ENCODE measurements around the gene A2ML1. TPM values are rescaled to one million over a fixed set of nuclear protein-coding genes. Genes with fewer than 3 reads are reported as not detected.
A peak's percentile ranks its signal among the peaks of the same experiment; 100 is the strongest.
"Not testable (repeated sequence)": the region's sequence is repeated elsewhere in the genome, so short reads cannot be mapped to it uniquely, and the experiment has no call there.

The A2ML1 gene
- total and polyA plus RNA-seq, 7 experiments from 2014 or later = not detected

- Mint-ChIP-seq H3K4me1 (no peaks in the 10 kb centered on the region), H3K4me3 (no peak overlapping the region), H3K36me3 (no peaks in the 10 kb centered on the region), H3K27me3 (peaks cover 0 to 11% (median 3%) of the 10 kb centered on the region in 5 donors), H3K27ac (no peak overlapping the region), H3K9me3 (peaks cover 0 to 1% (median 0%) of the 10 kb centered on the region in 11 donors)
- CTCF ChIA-PET = no interaction called here
- no peak for ATAC-seq
- H3K4me3 ChIP-seq (ENCODE audit: low read length) = no peak overlapping the region
- no peaks in the 10 kb centered on the region for H3K36me3 ChIP-seq (ENCODE audit: control insufficient read depth in 2 of 3, insufficient read depth in 3 of 3, low read length in 3 of 3)
- H3K27ac ChIP-seq (ENCODE audit: low read depth, low read length) = no peak overlapping the region
- intact Hi-C loops (cut with micrococcal nuclease) = no loop called here
- no peak for DNase-seq
- no peaks in the 10 kb centered on the region for H3K27me3 ChIP-seq (ENCODE audit: control insufficient read depth in 2 of 2, insufficient read depth in 2 of 2, low read length in 2 of 2)
- POLR2A ChIA-PET = interaction anchor here (0.6 kb wide), 1 partner anchor 299 kb away, joined by 3 read pairs; no protein-coding TSS in a partner anchor
- no peaks in the 10 kb centered on the region for H3K4me1 ChIP-seq (ENCODE audit: control insufficient read depth in 2 of 2, insufficient read depth in 2 of 2, low read length in 2 of 2)
- no peaks in the 10 kb centered on the region for H3K9me3 ChIP-seq (ENCODE audit: control insufficient read depth in 2 of 3, low read length in 3 of 3)
Measured at GRCh38 chr12:8846305-8846704, 23.9 kb downstream of the A2ML1 start.

- Mint-ChIP-seq H3K9me3 (peaks cover 0 to 1% (median 0%) of the 10 kb centered on the region in 11 donors), H3K36me3 (no peaks in the 10 kb centered on the region), H3K4me3 (no peak overlapping the region), H3K27me3 (peaks cover 0 to 11% (median 3%) of the 10 kb centered on the region in 5 donors), H3K27ac (no peak overlapping the region), H3K4me1 (no peaks in the 10 kb centered on the region)
- ChIA-PET CTCF (interaction anchor here (0.6 kb wide), 1 partner anchor 1257 kb away, joined by 4 read pairs; no protein-coding TSS in a partner anchor), POLR2A (no interaction called here)
- Histone ChIP-seq H3K9me3 (ENCODE audit: control insufficient read depth in 2 of 3, low read length in 3 of 3) (no peaks in the 10 kb centered on the region), H3K27ac (ENCODE audit: low read depth, low read length) (no peak overlapping the region), H3K4me1 (ENCODE audit: control insufficient read depth in 2 of 2, insufficient read depth in 2 of 2, low read length in 2 of 2) (no peaks in the 10 kb centered on the region), H3K4me3 (ENCODE audit: low read length) (no peak overlapping the region), H3K27me3 (ENCODE audit: control insufficient read depth in 2 of 2, insufficient read depth in 2 of 2, low read length in 2 of 2) (no peaks in the 10 kb centered on the region), H3K36me3 (ENCODE audit: control insufficient read depth in 2 of 3, insufficient read depth in 3 of 3, low read length in 3 of 3) (no peaks in the 10 kb centered on the region)
- intact Hi-C loops (cut with micrococcal nuclease) = no loop called here
- no peak for ATAC-seq
- DNase-seq = no peak
Measured at GRCh38 chr12:8847435-8847834, 25.0 kb downstream of the A2ML1 start.

GRCh38 chr12:8849876-8850275, 27.5 kb downstream of the A2ML1 start:
- DNase-seq (no peak), ATAC-seq (peak; percentile 32)
- ChIA-PET CTCF (no interaction called here), POLR2A (no interaction called here)
- Histone ChIP-seq H3K4me3 (ENCODE audit: low read length) (no peak overlapping the region), H3K4me1 (ENCODE audit: control insufficient read depth in 2 of 2, insufficient read depth in 2 of 2, low read length in 2 of 2) (no peaks in the 10 kb centered on the region), H3K9me3 (ENCODE audit: control insufficient read depth in 2 of 3, low read length in 3 of 3) (no peaks in the 10 kb centered on the region), H3K36me3 (ENCODE audit: control insufficient read depth in 2 of 3, insufficient read depth in 3 of 3, low read length in 3 of 3) (no peaks in the 10 kb centered on the region), H3K27ac (ENCODE audit: low read depth, low read length) (no peak overlapping the region), H3K27me3 (ENCODE audit: control insufficient read depth in 2 of 2, insufficient read depth in 2 of 2, low read length in 2 of 2) (no peaks in the 10 kb centered on the region)
- H3K4me3 Mint-ChIP-seq = no peak overlapping the region
- no peaks in the 10 kb centered on the region for H3K36me3 Mint-ChIP-seq
- intact Hi-C loops (cut with micrococcal nuclease) = no loop called here
- H3K9me3 Mint-ChIP-seq = peaks cover 0 to 1% (median 0%) of the 10 kb centered on the region in 11 donors
- no peak overlapping the region for H3K27ac Mint-ChIP-seq
- no peaks in the 10 kb centered on the region for H3K4me1 Mint-ChIP-seq
- H3K27me3 Mint-ChIP-seq = peaks cover 0 to 5% (median 0%) of the 10 kb centered on the region in 5 donors

GRCh38 chr12:8852119-8852518, 29.7 kb downstream of the A2ML1 start:
- Histone ChIP-seq H3K36me3 (ENCODE audit: control insufficient read depth in 2 of 3, insufficient read depth in 3 of 3, low read length in 3 of 3) (no peaks in the 10 kb centered on the region), H3K27ac (ENCODE audit: low read depth, low read length) (no peak overlapping the region), H3K9me3 (ENCODE audit: control insufficient read depth in 2 of 3, low read length in 3 of 3) (no peaks in the 10 kb centered on the region), H3K4me1 (ENCODE audit: control insufficient read depth in 2 of 2, insufficient read depth in 2 of 2, low read length in 2 of 2) (no peaks in the 10 kb centered on the region), H3K4me3 (ENCODE audit: low read length) (no peak overlapping the region), H3K27me3 (ENCODE audit: control insufficient read depth in 2 of 2, insufficient read depth in 2 of 2, low read length in 2 of 2) (no peaks in the 10 kb centered on the region)
- no peaks in the 10 kb centered on the region for H3K4me1 Mint-ChIP-seq
- H3K36me3 Mint-ChIP-seq = no peaks in the 10 kb centered on the region
- CTCF ChIA-PET = no interaction called here
- peaks cover 0 to 7% (median 0%) of the 10 kb centered on the region in 5 donors for H3K27me3 Mint-ChIP-seq
- no peak overlapping the region for H3K4me3 Mint-ChIP-seq
- POLR2A ChIA-PET = no interaction called here
- no peak for DNase-seq
- intact Hi-C loops (cut with micrococcal nuclease) = no loop called here
- ATAC-seq = no peak
- H3K9me3 Mint-ChIP-seq = no peaks in the 10 kb centered on the region
- peak overlapping the region in 1 of 9 donors; percentile 58 for H3K27ac Mint-ChIP-seq

GRCh38 chr12:8855891-8856290, 33.5 kb downstream of the A2ML1 start:
- H3K4me1 Mint-ChIP-seq = no peaks in the 10 kb centered on the region
- ATAC-seq (no peak), DNase-seq (no peak)
- ChIA-PET POLR2A (interaction anchor here (0.5 kb wide), 1 partner anchor 33 kb away, joined by 3 read pairs; no protein-coding TSS in a partner anchor), CTCF (no interaction called here)
- H3K27me3 ChIP-seq (ENCODE audit: control insufficient read depth in 2 of 2, insufficient read depth in 2 of 2, low read length in 2 of 2) = no peaks in the 10 kb centered on the region
- no peak overlapping the region for H3K27ac Mint-ChIP-seq
- no peak overlapping the region for H3K27ac ChIP-seq (ENCODE audit: low read depth, low read length)
- intact Hi-C loops (cut with micrococcal nuclease) = no loop called here
- H3K4me3 Mint-ChIP-seq = no peak overlapping the region
- peaks cover 0 to 7% (median 0%) of the 10 kb centered on the region in 5 donors for H3K27me3 Mint-ChIP-seq
- H3K4me3 ChIP-seq (ENCODE audit: low read length) = no peak overlapping the region
- H3K9me3 Mint-ChIP-seq = no peaks in the 10 kb centered on the region
- no peaks in the 10 kb centered on the region for H3K9me3 ChIP-seq (ENCODE audit: control insufficient read depth in 2 of 3, low read length in 3 of 3)
- no peaks in the 10 kb centered on the region for H3K4me1 ChIP-seq (ENCODE audit: control insufficient read depth in 2 of 2, insufficient read depth in 2 of 2, low read length in 2 of 2)
- H3K36me3 Mint-ChIP-seq = no peaks in the 10 kb centered on the region
- H3K36me3 ChIP-seq (ENCODE audit: control insufficient read depth in 2 of 3, insufficient read depth in 3 of 3, low read length in 3 of 3) = no peaks in the 10 kb centered on the region

GRCh38 chr12:8859448-8859847, 37.0 kb downstream of the A2ML1 start:
- H3K4me3 Mint-ChIP-seq; H3K27me3 ChIP-seq (ENCODE audit: control insufficient read depth in 2 of 2, insufficient read depth in 2 of 2, low read length in 2 of 2); ATAC-seq; H3K9me3 ChIP-seq (ENCODE audit: control insufficient read depth in 2 of 3, low read length in 3 of 3); DNase-seq; H3K9me3 Mint-ChIP-seq; H3K36me3 ChIP-seq (ENCODE audit: control insufficient read depth in 2 of 3, insufficient read depth in 3 of 3, low read length in 3 of 3); H3K36me3 Mint-ChIP-seq; H3K27ac Mint-ChIP-seq; POLR2A ChIA-PET; H3K27me3 Mint-ChIP-seq; H3K4me3 ChIP-seq (ENCODE audit: low read length); H3K27ac ChIP-seq (ENCODE audit: low read depth, low read length); H3K4me1 ChIP-seq (ENCODE audit: control insufficient read depth in 2 of 2, insufficient read depth in 2 of 2, low read length in 2 of 2); H3K4me1 Mint-ChIP-seq; intact Hi-C loops (cut with micrococcal nuclease): not testable (repeated sequence)
- CTCF ChIA-PET = interaction anchor here (1.2 to 2.3 kb wide), 7 partner anchors 9 to 315 kb away, joined by 3 to 13 read pairs (median 7); no protein-coding TSS in a partner anchor

Data from naive thymus-derived CD4-positive, alpha-beta T cell (primary cell).